NT2/D1 (cell line): ENCODE measurements around the gene SET.

ENCODE experiments used
- SUZ12 ChIP-seq: IDR thresholded peaks from 2 replicates; pipeline ENCODE4 v1.6.1; 2011; ENCODE audit not compliant: insufficient read length, insufficient read depth; ENCODE audit errors: extremely low read depth
- YY1 ChIP-seq: IDR thresholded peaks from 2 replicates; pipeline ENCODE4 v1.6.1; 2011; ENCODE audit not compliant: insufficient read length, insufficient read depth
- ZNF274 ChIP-seq: IDR thresholded peaks from 2 replicates; pipeline ENCODE4 v1.6.1; 2011; ENCODE audit warnings: mild to moderate bottlenecking, low read depth, low read length

DNA sequence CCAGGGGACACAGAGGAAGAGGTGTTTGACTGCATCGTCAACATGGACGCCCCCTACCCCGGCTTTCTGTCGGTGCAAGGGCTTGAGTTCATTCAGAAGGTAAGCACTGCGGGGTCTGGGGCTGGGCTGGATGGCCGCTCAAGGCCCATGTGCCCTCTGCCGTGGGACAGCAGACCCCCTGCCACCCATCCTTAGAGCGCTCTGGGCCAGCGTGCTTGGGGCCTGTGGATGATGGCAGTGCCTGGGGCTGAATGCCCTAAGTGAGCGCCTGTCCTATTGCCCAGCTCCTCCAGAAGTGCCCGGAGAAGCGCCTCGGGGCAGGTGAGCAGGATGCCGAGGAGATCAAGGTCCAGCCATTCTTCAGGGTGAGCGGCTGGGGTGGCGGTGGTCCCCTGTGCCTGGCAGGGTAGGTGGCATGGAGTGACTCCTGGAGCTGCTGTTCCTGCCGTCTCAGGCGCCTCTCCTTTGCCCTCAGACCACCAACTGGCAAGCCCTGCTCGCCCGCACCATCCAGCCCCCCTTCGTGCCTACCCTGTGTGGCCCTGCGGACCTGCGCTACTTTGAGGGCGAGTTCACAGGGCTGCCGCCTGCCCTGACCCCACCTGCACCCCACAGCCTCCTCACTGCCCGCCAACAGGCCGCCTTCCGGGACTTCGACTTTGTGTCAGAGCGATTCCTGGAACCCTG is 31.0 kb downstream of the SET start:
- TF ChIP-seq YY1 (no peak), ZNF274 (no peak), SUZ12 (no peak)
